Measurements from ENCODE around the gene MRAS.

- TF ChIP-seq RFX5 (IDR thresholded peaks at IDR 0.05; ENCODE audit: low read length), result no peak
- no peak for TF ChIP-seq CTCF (IDR thresholded peaks at IDR 0.05)
- TF ChIP-seq POLR2AphosphoS5 (IDR thresholded peaks at IDR 0.05; ENCODE audit: low read depth, low read length), result no peak
- no peak for TF ChIP-seq EP300 (IDR thresholded peaks at IDR 0.05; ENCODE audit: borderline replicate concordance in 1 of 2, low read depth in 1 of 2, low read length in 1 of 2)
Observed at GRCh38 chr3:138394686-138395085, 46.3 kb downstream of the MRAS start.

Data from SK-N-SH (cell line).